Esophagus squamous epithelium (tissue), 4 donors: ENCODE measurements around the gene FYTTD1.

Experiments used
- CTCF ChIP-seq, 6 experiments: fragments of 450-650 bp in 4 of 6; fragments of 200-600 bp in 2 of 6; sonication (generic) in 2 of 6; IDR thresholded peaks; one replicate each; pipeline ENCODE4 v1.5.1; 2016 to 2019; ENCODE audit warnings: antibody characterized with exemption in 6 of 6, mild to moderate bottlenecking in 4 of 6, moderate library complexity in 4 of 6
- POLR2A ChIP-seq, 4 donors: fragments of 450-650 bp; IDR thresholded peaks; one replicate each; pipeline ENCODE4 v1.6.1; 2017; ENCODE audit warnings: antibody characterized with exemption in 4 of 4, mild to moderate bottlenecking in 4 of 4, moderate library complexity in 3 of 4

DNA sequence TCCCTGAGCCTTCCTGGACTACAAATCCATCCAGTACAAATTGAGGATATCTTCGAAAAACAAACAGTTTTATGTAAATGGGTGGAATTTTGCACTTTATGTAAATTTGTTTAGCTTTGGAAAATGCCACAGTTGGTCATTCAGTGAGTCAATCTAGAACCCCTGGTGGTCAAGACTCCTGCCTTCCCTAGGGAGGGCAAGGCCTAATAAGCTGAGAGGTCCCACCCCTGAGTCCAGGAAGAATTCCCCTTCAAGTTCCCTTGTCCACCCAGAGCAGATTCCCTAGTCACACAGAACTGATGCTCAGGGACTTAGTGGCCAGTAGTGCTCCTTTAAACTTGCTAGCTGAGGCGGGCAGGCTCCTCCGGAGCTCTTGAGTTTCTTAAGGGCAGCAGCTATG lies 6.9 kb upstream of the FYTTD1 start:
- no peak for TF ChIP-seq CTCF (IDR thresholded peaks at IDR 0.05)
- TF ChIP-seq POLR2A (IDR thresholded peaks at IDR 0.05), result no peak
